SW480 (cell line): ENCODE measurements around the gene FBXL19.
A peak's percentile ranks its signal among the peaks of the same experiment; 100 is the strongest.

ENCODE experiments used
- DNase-seq: peaks from one replicate; pipeline ENCODE4 v3.0.0-alpha.2; 2016; ENCODE audit warnings: low spot score

Gene FBXL19

GRCh38 chr16:30964574-30965226 is 41.3 kb downstream of the FBXL19 start:
- DNase-seq: no peak

- no peak for DNase-seq
These were observed 42.1 kb downstream of the FBXL19 start for GRCh38 chr16:30965436-30965835.

- no peak for DNase-seq
These were observed 42.8 kb downstream of the FBXL19 start for GRCh38 chr16:30966033-30966619.

DNA sequence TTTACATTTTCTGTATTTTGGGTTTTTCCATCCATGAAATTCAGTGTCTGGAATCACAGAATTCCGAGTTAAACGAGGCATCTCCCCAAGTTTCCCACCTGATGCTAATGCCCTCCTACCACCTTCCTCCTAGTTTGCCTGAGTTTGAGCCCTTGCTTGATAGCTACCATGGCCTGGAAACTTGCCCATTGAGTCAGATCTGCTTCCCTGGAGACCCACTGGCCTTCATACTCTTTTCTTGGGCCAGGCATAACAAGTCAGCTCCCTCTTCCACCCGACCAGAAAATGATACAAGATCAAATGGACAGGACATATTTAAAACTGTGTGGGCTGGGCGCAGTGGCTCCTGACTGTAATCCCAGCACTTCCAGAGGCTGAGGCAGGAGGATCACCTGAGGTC is 44.4 kb downstream of the FBXL19 start:
- DNase-seq: no peak

GRCh38 chr16:30969246-30969842 is 46.0 kb downstream of the FBXL19 start:
- DNase-seq: no peak

- no peak for DNase-seq
These were observed 47.9 kb downstream of the FBXL19 start for GRCh38 chr16:30971298-30971697.

- DNase-seq: no peak
These were observed 49.5 kb downstream of the FBXL19 start for GRCh38 chr16:30972872-30973271.

- DNase-seq: no peak
These were observed 51.0 kb downstream of the FBXL19 start for GRCh38 chr16:30974348-30974747.

DNA sequence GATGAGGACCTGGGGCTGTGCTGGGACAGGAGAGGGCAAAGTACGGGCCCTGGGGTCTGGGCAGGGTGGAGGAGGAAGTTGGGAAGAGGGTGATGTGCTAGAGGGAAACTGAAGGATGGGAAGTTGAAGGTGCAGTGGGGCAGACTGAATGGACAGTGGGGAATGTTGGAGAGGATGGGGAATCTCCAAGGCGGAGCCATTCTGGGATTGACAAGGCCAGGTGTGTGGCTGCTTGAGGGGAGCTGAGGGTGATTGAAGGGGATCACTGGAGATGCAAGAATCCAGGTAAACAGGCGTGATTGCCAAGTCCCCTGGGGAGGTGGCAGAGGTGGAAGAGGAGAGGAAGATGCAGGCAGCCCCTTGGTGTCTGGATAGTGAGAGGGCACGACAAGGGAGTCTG is 53.1 kb downstream of the FBXL19 start:
- no peak for DNase-seq

DNA sequence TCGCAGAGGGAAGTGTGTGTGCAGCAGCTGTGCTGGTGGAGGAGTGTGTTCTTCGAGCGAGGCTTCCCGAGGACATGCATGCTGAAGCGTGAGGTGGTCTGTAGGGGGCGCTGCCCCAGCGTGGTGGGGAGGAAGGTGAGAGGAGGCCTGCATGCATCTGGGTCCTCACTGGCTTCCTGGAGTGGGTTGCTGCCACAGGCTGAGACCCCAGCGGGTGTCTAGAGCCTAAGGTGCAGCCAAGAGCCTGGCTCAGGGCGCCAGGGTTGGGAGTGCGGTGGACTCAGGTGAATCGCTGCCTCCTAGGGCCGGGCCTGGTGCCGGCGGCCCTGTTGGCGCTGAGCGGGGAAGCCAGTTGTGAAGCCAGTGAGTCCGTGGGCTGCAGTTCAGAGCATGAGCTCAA is 54.1 kb downstream of the FBXL19 start:
- no peak for DNase-seq

DNA sequence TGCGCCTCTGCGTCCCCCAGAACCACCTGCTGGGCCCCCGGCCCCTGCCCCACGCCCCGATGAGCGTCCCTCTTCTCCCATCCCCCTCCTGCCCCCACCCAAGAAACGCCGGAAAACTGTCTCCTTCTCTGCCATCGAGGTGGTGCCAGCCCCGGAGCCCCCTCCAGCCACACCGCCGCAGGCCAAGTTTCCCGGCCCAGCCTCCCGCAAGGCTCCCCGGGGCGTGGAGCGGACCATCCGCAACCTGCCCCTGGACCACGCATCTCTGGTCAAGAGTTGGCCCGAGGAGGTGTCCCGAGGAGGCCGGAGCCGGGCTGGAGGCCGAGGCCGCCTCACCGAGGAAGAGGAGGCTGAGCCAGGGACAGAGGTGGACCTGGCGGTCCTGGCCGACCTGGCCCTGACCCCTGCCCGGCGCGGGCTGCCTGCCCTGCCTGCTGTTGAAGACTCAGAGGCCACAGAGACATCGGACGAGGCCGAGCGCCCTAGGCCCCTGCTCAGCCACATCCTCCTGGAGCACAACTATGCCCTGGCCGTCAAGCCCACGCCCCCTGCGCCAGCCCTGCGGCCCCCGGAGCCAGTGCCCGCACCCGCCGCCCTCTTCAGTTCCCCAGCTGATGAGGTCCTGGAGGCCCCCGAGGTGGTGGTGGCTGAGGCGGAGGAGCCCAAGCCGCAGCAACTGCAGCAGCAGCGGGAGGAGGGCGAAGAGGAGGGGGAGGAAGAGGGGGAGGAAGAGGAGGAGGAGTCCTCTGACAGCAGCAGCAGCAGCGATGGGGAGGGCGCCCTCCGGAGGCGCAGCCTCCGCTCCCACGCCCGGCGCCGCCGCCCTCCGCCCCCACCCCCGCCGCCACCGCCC is 56.0 kb downstream of the FBXL19 start:
- DNase-seq: no peak

DNA sequence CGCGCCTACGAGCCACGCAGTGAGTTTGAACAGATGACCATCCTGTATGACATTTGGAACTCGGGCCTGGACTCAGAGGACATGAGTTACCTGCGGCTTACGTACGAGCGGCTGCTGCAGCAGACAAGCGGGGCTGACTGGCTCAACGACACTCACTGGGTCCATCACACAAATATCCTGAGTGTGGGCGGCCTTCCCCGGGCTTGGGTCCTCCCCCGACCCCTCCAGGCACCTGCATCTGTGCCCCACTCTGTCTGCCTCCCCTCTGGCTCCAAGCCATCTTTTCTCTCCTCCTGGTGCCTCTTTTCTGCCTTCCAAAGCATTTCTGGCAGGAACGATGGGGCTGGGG is 56.6 kb downstream of the FBXL19 start:
- DNase-seq: no peak

GRCh38 chr16:30980434-30980833 is 57.1 kb downstream of the FBXL19 start:
- DNase-seq: no peak

- no peak for DNase-seq
These were observed 57.6 kb downstream of the FBXL19 start for GRCh38 chr16:30980959-30981358.

- DNase-seq: no peak
These were observed 59.3 kb downstream of the FBXL19 start for GRCh38 chr16:30982548-30983288.

DNA sequence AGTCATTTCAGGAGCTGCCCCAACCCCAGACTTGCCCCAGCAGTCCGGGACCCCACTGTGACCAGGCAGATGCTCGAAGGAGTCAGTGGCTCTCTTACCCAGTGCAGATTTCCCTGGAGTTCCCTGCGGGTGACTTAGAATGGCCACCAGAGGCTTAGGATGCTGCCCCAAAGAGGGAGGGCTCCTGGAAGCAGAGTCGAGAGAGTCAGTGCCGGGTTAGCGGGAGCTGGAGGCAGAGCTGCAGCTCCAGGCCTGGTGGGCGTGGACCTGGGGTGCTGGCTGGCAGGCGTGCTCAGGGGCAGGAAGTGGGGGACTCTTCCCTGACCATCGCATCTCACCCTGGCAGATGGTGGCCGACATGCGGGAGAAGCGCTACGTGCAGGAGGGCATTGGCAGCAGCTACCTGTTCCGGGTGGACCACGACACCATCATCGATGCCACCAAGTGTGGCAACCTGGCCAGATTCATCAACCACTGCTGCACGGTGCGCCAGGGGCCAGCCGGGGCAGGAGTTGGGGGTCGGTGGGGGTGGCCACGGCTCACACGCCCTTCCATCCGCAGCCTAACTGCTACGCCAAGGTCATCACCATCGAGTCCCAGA is 60.0 kb downstream of the FBXL19 start:
- no peak for DNase-seq

DNA sequence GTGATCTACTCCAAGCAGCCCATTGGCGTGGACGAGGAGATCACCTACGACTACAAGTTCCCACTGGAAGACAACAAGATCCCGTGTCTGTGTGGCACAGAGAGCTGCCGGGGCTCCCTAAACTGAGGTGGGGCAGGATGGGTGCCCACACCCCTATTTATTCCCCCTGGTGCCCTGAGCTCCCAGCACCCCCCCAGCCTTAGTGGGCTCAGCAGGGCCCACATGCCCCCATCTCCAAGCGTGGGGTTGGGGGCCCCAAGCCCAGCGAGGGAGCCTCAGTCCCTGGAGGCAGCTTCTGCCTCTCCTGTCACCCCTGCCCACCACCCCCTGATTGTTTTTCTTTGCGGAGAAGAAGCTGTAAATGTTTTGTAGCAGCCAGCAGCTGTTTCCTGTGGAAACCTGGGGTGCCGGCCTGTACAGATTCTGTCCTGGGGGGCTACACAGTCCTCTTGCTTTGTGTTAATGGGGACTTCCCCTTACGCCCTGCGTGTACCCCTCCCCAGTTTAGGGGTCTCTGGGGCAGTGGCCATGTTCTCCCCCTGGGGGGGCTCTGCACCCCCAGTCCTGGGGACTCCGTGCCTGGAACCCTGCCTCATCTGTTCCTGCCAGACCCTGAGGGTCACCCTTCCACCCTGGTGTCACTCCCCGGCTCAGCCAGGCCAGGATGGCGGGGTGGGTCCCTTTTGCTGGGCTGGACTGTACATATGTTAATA is 60.7 kb downstream of the FBXL19 start:
- DNase-seq: no peak

GRCh38 chr16:30984669-30985400 is 61.5 kb downstream of the FBXL19 start, which contains the start of gene HSD3B7:
Gene HSD3B7, plus strand, starts transcription at chr16:30985207. Its CDS starts 452 bp downstream, at chr16:30985659.
- peak; percentile 75 for DNase-seq

GRCh38 chr16:30985401-30986128 is 62.2 kb downstream of the FBXL19 start:
- peak; percentile 83 for DNase-seq
